ENCODE results near the gene FBXL3.

- TF ChIP-seq YY1 (IDR thresholded peaks at IDR 0.05; ENCODE audit: insufficient read depth, insufficient read length): no peak
- no peak for TF ChIP-seq SUZ12 (IDR thresholded peaks at IDR 0.05; ENCODE audit: extremely low read depth, insufficient read depth, insufficient read length)
- no peak for TF ChIP-seq ZNF274 (IDR thresholded peaks at IDR 0.05; ENCODE audit: low read depth, low read length)
Measured at GRCh38 chr13:76974618-76974975, 52.4 kb downstream of the FBXL3 start.
